ENCODE results near the gene EXOC6B.

EXOC6B gene

GRCh38 chr2:72341639-72342038 lies 484.2 kb downstream of the EXOC6B start:
- no peak for DNase-seq

- DNase-seq = no peak
Measured at GRCh38 chr2:72340665-72341064, 485.2 kb downstream of the EXOC6B start.

- no peak for DNase-seq
Measured at GRCh38 chr2:72338076-72338475, 487.8 kb downstream of the EXOC6B start.

GRCh38 chr2:72332720-72333119 lies 493.1 kb downstream of the EXOC6B start:
- DNase-seq = no peak

DNA sequence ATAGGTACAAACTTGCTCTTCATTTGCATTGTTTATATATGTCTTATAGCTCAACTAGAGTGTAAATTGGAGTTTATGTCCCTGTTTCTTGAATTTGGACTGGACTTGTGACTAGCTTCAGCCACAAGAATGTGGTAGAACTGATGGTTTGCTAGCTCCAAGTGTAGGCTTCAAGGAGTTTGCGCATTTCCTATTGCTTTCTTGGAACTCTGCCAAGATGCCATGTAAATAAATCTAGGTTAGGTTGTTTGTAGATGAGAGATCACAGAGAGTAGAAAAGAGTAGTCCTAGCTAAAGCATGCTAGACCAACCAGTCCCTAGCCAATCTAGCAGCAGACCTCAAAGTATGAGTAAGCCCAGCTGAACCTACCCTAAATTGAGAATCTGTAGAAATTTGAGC lies 495.2 kb downstream of the EXOC6B start:
- DNase-seq = no peak

- DNase-seq = no peak
Measured at GRCh38 chr2:72326759-72327158, 499.1 kb downstream of the EXOC6B start.

DNA sequence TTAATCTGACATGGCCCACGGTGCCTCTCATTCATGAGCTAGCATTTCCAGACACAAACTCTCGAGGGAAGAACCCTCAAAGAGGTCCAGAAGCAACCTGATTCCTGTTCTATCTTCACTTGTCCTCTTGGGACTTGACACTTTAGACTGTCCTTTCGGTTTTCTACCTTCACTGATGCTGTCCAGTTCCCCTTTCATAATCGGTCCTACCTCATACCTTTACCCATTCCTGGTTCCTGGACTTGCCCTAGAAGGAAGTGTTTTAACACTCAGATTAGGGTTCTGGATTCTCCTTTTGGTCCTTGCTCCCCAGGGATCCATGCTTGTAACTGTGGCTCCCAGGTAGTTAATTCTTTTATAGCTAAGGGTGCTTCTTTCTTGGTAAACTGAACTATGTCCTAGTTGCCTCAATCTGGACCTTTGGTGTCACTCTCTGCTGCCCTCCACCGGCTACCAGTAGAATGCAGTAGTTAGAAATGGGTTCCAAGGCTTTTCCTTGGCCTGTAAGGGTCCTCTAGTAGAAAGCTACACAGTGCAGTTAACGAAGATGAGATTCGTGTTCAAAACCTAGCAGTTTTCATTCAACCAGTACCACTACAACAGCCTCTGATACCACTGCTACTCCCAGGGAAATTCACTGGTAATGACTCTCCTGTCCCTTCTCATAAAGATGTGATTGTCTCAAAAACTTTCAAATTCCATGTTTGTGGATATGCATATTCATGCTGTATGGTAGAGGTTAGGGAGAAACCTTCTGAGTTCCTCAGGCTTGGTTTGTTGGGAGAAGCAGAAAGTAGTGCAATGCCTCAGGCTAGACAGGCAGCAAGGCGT lies 500.0 kb downstream of the EXOC6B start:
- DNase-seq = peak; percentile 1

- DNase-seq = no peak
Measured at GRCh38 chr2:72316774-72317173, 509.1 kb downstream of the EXOC6B start.

DNA sequence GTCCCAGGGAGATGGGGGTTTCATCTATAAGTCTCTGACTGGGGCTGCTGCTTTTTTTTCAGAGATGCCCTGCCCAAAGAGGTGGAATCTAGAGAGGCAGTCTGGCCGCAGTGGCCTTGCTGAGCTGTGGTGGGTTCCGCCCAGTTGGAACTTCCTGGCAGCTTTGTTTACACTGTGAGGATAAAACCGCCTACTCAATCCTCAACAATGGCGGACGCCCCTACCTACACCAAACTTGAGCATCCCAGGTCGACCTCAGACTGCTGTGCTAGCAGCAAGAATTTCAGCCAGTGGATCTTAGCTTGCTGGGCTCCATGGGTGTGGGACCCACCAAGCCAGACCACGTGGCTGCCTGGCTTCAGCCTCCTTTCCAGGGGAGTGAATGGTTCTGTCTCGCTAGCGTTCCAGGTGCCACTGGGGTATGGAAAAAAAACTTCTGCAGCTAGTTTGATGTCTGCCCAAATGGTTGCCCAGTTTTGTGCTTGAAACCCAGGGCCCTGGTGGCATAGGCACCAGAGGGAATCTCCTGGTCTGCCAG lies 525.6 kb downstream of the EXOC6B start:
- no peak for DNase-seq

GRCh38 chr2:72293620-72294019 lies 532.2 kb downstream of the EXOC6B start:
- no peak for DNase-seq

GRCh38 chr2:72292433-72292832 lies 533.4 kb downstream of the EXOC6B start:
- DNase-seq = no peak

DNA sequence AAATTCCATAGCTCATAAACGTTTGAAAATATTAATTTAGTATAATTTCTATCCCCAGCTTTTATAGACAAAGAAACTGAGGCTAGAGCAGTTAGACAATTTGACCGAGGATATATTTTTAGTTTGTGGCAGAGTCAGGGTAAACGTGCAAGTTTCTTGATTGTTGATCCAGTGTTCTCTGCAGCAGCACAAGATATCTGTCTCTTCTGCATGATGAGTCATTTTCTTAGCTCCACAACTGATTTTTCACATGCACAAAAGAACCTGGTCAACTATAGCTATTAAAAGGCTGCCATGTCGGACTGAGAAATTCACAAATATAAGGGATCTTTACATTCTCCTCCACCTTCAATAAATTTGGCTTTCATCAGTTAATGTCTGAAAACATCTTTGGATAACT lies 534.8 kb downstream of the EXOC6B start:
- no peak for DNase-seq

DNA sequence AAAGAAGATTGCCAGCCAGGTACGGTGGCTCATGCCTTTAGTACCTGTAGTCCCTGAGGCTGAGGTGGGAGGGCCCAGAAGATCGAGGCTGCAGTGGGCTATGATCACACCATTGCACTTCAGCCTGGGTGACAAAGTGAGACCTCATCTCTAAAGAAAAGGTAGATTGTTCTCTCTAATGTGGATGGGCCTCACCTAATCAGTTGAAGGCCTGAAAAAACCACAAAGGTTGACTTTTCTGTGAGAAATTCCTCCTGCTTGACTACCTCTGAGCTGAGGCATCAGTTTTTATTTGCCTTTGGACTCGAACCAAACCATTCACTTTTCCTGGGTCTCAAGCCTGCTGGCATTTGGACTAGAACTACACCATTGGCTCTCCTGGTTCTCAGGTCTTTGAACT lies 536.1 kb downstream of the EXOC6B start:
- DNase-seq = no peak

DNA sequence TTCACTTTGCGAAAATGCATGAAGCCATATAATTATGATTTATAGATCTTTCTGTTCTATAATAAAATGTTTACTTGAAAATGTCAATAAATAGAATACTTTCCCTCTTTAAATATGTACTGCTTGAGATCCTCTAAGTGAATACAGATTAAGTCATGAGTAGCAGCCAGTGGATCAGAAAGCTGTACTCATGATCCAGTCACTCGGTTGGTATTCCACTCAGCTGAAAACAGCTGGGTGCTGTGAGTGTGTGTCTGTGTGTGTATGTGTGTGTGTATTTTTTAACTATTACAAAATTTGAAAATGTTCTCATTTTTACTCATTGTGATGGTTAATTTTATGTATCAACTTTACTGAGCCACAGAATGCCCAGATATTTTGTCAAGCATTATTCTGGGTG lies 536.5 kb downstream of the EXOC6B start:
- DNase-seq = no peak

GRCh38 chr2:72278046-72278445 lies 547.8 kb downstream of the EXOC6B start:
- no peak for DNase-seq

- no peak for DNase-seq
Measured at GRCh38 chr2:72276876-72277275, 549.0 kb downstream of the EXOC6B start.

DNA sequence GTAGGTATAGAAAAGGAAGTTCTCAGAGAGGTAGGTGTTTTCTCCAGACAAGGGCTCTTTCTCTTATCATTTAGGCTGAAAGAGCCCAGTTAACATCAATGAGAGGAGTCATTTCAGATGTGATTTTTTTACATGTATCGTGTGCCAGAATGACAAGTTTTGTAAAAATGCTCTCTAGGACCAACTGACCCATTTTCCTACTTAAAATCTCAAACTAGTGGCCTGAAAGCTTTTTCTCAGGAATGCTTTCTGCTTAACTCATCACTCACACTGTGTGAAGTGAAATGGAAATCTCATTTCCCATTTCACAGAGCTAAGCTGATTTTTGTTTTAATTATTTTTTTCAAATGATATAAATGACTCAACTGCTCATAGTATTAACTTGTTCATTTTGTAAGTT lies 549.5 kb downstream of the EXOC6B start:
- no peak for DNase-seq

DNA sequence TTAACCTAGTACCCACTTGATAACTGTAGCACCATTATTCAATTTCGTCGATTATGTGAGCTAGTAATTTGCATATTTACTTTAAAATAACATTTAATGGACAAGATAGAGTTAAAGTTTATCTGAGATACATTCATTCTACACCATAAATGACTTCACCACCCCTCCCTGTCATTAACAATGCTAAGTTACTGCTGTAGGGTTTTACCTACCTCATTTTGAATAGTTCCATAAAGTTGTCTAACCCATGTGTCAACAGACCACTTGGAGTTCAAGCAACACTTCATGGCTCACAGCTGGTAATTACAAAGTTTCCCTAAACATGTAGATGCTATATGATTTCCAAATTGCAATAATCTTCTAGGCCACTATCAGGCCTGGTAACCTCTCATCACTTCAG lies 550.7 kb downstream of the EXOC6B start:
- no peak for DNase-seq

DNA sequence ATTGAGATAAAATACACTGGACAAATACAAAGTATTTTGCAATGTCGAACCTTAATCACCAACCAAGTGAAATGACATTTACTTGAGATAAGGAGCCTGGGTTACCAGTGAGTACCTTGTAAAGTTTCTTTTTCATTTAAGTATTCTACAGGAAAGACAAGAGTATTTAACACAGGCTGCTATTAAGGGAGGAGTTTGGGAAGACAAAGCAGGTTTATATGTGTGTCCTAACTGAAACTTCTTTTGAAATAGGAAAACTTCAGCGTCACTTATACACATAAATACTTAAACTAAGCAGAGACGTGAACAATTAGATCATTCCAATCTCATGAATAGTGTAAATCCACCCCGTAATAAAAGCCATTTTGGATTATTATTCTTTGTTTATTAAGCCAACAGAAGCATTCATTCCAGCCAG lies 551.4 kb downstream of the EXOC6B start:
- no peak for DNase-seq

DNA sequence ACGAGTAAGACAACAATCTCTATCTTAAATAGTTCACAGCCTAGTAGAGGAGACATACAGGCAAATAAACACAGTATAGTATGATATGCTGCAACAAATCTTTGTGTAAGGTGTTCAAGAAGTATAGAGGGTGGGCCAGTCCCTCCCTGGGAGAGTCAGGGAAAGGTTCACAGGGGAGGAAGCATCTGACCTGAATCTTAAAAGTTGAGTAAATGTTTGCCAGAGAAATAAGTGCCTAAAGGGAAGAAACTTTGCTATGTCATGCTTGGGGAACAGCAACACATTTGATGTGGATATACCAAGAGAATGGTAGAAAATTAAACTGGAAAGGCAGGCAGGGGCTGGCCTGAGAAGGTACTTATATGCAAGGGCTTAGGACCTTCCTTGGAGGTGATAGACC lies 552.4 kb downstream of the EXOC6B start:
- no peak for DNase-seq

DNA sequence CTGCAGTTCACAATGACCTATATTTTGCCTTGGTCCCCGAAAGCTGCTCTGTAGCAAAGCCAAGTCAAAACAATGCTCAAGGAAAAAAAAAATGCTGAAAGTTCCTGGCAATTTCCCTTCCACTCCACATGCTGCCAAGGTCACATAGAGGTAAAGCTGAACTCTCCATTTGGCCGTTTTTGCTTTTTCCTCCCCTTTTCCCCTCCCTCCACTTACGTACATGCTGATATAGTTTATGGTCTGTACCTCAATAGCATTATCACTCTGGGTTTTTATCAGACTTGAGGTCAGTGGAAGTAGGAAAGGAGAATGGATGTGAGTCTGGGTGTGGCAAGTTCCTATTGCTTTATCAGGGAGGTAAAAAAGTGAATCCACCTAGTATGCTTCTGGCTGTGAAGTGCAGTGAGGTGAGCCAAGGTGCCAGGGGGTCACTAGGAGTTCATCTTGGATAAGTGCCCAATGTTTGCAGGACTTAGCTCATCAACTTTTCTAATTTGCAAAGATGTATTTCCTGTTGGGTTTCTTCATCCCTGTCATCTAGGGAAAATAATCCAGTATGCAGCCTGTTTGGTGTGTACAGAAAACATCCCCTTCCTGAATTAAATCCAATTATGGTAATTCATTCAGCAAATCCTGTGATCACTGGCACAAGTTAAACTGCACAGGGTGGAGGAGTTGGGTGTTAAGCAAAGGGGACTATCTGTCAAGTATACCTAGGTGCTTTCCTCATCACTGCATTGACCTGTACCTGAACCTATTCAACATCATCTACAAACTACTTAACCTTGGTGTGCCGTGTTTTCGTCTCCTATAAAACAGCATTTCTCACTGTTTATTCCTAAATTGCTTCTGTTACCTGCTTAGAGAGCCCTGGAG lies 553.8 kb downstream of the EXOC6B start:
- DNase-seq = no peak

GRCh38 chr2:72271276-72271614 lies 554.6 kb downstream of the EXOC6B start:
- no peak for DNase-seq

DNA sequence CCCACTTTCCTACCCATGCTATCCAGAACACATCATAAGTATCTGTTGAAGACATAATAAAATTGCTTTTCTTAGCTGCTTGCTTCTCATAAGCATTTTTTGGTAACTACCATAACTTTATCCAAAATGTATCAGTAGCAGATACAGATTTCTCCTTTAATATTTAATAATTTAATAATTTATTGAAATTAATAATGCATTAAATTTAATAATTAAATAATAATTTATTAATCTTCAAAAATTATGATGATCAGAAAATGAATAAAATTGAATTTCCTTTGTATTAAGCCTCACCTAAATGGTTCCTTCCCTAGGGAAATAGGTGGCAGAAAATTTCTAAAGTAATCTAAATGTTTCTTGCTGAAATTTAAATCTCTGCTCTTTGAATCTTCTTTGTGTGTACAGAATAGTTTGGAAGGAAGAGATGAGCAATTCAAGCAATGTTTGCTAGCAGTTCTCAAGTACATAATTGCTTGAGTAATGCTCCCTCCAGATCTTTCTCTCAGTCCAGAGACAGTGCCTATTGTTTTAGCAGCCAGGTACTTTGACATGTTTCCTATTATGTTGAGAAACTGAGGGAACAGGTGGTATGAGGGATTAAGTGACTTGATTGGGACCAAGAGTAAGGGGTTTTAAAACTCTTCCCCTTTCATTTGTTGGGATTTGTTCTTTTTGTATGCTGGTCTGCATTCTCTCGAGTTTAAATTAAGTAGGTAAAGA lies 555.1 kb downstream of the EXOC6B start:
- DNase-seq = no peak

DNA sequence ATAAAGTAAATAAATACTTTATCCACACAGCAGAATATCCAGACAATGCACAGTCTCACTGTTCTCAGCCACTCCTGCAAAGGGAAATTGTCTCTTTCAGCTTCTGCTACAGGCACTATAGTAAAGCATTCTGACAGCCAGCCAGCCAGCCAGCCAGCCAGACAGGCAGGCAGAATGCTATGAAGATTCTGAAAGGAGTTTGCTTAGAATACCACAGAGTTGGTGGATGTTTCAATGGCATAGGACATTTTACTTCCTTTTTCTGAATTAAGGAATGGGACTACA lies 562.1 kb downstream of the EXOC6B start:
- no peak for DNase-seq
